Glutamatergic neuron (in vitro differentiated cells): Measurements from ENCODE around the gene MAPKAP1. TPM values are rescaled to one million over a fixed set of nuclear protein-coding genes. Genes with fewer than 3 reads are reported as not detected.
A peak's percentile ranks its signal among the peaks of the same experiment; 100 is the strongest.

ENCODE experiments used
- DNase-seq: peaks from one replicate; pipeline ENCODE4 v3.0.0; 2022
- H3K27ac Mint-ChIP-seq: one replicate; pipeline ENCODE4 v1.8.0; 2020; ENCODE audit warnings: mild to moderate bottlenecking, mixed read lengths, inconsistent platforms; ENCODE audit not compliant: unreplicated experiment
- H3K27me3 Mint-ChIP-seq: one replicate; pipeline ENCODE4 v1.8.0; 2020; ENCODE audit warnings: mild to moderate bottlenecking, moderate library complexity, mixed read lengths, inconsistent platforms; ENCODE audit not compliant: unreplicated experiment
- H3K36me3 Mint-ChIP-seq: one replicate; pipeline ENCODE4 v1.8.0; 2020; ENCODE audit warnings: mild to moderate bottlenecking, mixed read lengths, inconsistent platforms; ENCODE audit not compliant: unreplicated experiment
- H3K4me1 Mint-ChIP-seq: one replicate; pipeline ENCODE4 v1.8.0; 2020; ENCODE audit warnings: mild to moderate bottlenecking, low read depth, mixed read lengths, inconsistent platforms; ENCODE audit not compliant: unreplicated experiment
- H3K4me3 Mint-ChIP-seq: one replicate; pipeline ENCODE4 v1.8.0; 2020; ENCODE audit warnings: mild to moderate bottlenecking, mixed read lengths, inconsistent platforms; ENCODE audit not compliant: unreplicated experiment
- H3K9me3 Mint-ChIP-seq: one replicate; pipeline ENCODE4 v1.8.0; 2020; ENCODE audit warnings: mild to moderate bottlenecking, moderate library complexity, mixed read lengths, inconsistent platforms; ENCODE audit not compliant: unreplicated experiment
- total RNA-seq: library from RNA; stranded (reverse); fragmentation: NEBNext Ultra II Directional; extraction: Animal tissue kit (Norgen Biotek cat#: 25700); gene quantifications from one replicate; pipeline ENCODE4 v1.2.1, GENCODE V29; 2021; ENCODE audit not compliant: unreplicated experiment
- TF ChIP-seq, protein P1 (sequence below): fragments of 200-600 bp; sonication (generic); IDR thresholded peaks from one replicate; pipeline ENCODE4 v1.5.0; 2021; ENCODE audit not compliant: partially characterized antibody, unreplicated experiment

MAPKAP1 gene
- total RNA-seq, 1 donor from 2014 or later: 59.6 TPM

DNA sequence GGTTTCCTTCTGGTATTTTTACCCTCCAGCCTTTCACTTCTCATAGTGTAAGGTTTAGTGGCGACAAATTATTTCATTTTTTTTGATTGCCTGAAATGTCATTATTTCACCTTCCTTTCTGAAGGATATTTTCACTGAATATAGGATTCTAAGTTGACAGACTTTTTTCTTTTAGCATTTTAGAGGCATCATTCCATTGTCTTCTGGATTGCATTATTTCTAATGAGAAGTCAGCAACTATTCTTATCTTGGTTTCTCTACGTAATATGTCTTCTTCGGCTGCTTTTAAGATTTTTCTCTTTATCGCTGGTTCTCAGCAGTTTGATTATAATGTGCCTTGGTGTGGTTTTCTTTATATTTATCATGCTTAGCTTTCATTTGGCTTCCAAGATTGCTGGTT, 251.1 kb downstream of the MAPKAP1 start:
- TF ChIP-seq, protein P1, sequence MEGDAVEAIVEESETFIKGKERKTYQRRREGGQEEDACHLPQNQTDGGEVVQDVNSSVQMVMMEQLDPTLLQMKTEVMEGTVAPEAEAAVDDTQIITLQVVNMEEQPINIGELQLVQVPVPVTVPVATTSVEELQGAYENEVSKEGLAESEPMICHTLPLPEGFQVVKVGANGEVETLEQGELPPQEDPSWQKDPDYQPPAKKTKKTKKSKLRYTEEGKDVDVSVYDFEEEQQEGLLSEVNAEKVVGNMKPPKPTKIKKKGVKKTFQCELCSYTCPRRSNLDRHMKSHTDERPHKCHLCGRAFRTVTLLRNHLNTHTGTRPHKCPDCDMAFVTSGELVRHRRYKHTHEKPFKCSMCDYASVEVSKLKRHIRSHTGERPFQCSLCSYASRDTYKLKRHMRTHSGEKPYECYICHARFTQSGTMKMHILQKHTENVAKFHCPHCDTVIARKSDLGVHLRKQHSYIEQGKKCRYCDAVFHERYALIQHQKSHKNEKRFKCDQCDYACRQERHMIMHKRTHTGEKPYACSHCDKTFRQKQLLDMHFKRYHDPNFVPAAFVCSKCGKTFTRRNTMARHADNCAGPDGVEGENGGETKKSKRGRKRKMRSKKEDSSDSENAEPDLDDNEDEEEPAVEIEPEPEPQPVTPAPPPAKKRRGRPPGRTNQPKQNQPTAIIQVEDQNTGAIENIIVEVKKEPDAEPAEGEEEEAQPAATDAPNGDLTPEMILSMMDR: no peak
- Mint-ChIP-seq H3K9me3 (peaks cover 19% of the 10 kb centered on the region), H3K36me3 (peaks cover 50% of the 10 kb centered on the region), H3K4me1 (peaks cover 5% of the 10 kb centered on the region), H3K27ac (no peak overlapping the region), H3K27me3 (peaks cover 7% of the 10 kb centered on the region), H3K4me3 (no peak overlapping the region)
- no peak for DNase-seq

DNA sequence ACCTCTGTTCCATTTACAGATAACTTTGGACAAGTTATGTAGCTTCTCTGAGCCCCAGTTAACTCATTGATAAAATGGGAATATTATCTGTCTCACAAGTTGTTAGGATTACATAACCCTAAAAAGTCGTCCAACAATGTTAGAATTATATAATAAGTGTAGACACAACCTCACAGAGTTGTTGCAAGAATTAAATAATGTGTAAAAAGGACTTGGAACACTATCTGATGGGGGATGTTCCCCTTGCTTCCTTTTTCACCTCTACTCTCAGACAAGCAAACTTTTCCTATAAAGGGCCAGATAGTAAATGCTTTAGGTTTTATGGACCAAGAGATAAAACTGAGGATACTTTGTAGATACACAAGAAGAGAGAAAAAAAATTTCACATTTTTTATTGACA, 251.9 kb downstream of the MAPKAP1 start:
- Mint-ChIP-seq H3K4me1 (peaks cover 5% of the 10 kb centered on the region), H3K4me3 (no peak overlapping the region), H3K27me3 (peaks cover 7% of the 10 kb centered on the region), H3K27ac (no peak overlapping the region), H3K36me3 (peaks cover 46% of the 10 kb centered on the region), H3K9me3 (peaks cover 19% of the 10 kb centered on the region)
- no peak for DNase-seq
- TF ChIP-seq, protein P1: no peak

DNA sequence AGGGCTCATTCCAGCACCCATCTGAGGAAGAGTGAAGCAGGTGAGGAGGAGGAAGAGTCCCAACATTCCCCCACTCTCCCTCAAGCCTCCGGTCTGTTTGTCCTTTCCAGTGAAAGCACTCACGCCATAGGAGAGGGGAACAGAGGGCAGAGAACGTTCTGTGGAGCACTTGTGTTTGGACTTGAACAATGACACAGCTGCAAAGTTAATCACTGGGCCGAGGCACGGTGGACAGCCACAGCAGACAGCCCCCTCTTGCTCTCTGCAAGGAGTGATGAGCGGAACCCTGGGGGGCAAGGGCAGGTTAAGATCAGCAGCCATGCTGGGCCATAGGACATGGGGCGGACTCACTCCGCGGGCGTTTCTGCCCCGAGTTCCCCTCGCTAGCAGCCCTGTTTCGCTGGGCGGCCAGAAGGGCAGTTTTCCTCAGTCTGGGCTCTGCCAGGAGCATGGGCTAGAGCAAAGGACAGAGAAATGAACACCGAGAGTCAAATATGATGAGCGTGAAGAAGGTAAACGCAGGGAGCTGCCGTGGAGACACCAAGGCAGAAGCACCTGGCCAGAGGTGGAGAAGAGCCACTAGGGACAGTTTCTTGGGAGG, 259.7 kb downstream of the MAPKAP1 start:
- peak overlapping the region; percentile 92 for H3K27ac Mint-ChIP-seq
- peaks cover 10% of the 10 kb centered on the region for H3K36me3 Mint-ChIP-seq
- H3K27me3 Mint-ChIP-seq: peaks cover 8% of the 10 kb centered on the region
- H3K4me3 Mint-ChIP-seq: no peak overlapping the region
- H3K9me3 Mint-ChIP-seq: peaks cover 6% of the 10 kb centered on the region
- H3K4me1 Mint-ChIP-seq: peaks cover 40% of the 10 kb centered on the region
- TF ChIP-seq, protein P1: no peak
- DNase-seq: no peak

DNA sequence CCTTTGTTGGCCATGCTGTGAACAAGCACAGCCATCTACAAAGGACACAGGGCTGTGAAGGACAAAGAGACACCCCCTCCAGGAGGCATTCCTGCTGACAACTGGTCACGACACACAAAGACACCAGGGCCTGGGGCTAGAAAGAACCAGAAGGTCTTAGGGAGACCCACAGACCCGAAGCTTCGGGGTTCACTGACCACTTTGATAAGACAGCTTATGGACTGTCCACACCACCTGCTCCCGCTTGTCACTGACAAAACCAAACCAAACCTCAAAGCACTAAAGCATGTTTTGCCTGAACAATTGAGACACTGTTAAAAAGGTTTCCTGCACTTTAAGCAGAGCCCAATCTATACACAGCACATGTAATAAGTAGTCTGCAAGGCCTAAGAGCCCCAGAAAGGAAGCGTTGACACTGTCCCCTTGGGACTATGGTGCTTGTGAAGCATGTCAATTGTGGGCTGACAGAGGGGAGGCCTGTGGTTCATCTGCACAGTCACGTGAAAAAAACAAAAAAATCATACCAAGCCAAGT, 260.4 kb downstream of the MAPKAP1 start:
- Mint-ChIP-seq H3K36me3 (peaks cover 9% of the 10 kb centered on the region), H3K4me1 (peaks cover 44% of the 10 kb centered on the region), H3K27me3 (peaks cover 8% of the 10 kb centered on the region), H3K27ac (peak overlapping the region; percentile 92), H3K4me3 (peak overlapping the region; percentile 20), H3K9me3 (peaks cover 6% of the 10 kb centered on the region)
- no peak for DNase-seq
- TF ChIP-seq, protein P1: no peak

DNA sequence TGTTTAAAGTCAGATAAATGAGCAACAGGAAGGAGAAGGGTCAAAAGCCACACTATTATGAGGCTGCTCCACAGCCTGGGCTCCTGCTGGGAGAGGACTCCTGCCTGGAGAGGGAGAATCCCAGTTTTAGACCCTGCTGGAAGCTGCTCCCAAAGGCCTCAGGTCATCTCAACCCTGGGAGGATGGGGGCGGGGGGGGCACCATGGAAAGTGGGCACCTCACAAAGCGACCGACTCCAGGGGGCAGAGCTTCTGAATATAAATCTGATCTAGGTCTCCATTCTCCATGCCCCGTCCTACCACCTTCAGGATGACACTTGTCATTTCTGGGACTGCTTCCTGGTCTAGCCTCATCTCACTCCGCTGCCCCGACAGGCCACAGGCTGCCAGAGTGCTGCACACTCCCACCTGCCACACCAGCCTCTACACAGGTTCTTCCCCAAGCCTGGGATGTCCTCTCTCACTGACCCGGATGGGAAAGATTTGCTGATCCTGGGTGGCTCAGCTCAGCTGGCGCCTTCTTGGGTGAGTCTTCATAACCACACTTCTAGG, 262.0 kb downstream of the MAPKAP1 start:
- Mint-ChIP-seq H3K4me3 (no peak overlapping the region), H3K4me1 (peaks cover 58% of the 10 kb centered on the region), H3K9me3 (peaks cover 6% of the 10 kb centered on the region), H3K36me3 (no peaks in the 10 kb centered on the region), H3K27me3 (peaks cover 8% of the 10 kb centered on the region), H3K27ac (peak overlapping the region; percentile 17)
- TF ChIP-seq, protein P1: no peak
- no peak for DNase-seq
